GM06990 (cell line): ENCODE measurements around the gene POFUT1.

ENCODE experiments used
- DNase-seq: peaks from one replicate; pipeline ENCODE4 v3.0.0-alpha.2; 2011; ENCODE audit not compliant: insufficient read length; ENCODE audit errors: extremely low read depth
- H3K27me3 ChIP-seq: replicated peaks from 2 replicates; pipeline ENCODE4 v1.6.0; 2011; ENCODE audit warnings: low read length; ENCODE audit not compliant: control insufficient read depth, insufficient read depth
- H3K36me3 ChIP-seq: 2 replicates; pipeline ENCODE4 v1.5.1; 2011; ENCODE audit warnings: low read length; ENCODE audit not compliant: control insufficient read depth, insufficient read depth
- H3K4me3 ChIP-seq: replicated peaks from 2 replicates; pipeline ENCODE4 v1.5.1; 2011; ENCODE audit warnings: low read depth, mild to moderate bottlenecking, control low read depth, low read length
- CTCF ChIP-seq: IDR thresholded peaks from 2 replicates; pipeline ENCODE4 v1.5.1; 2011; ENCODE audit warnings: low read length, control low read depth, mild to moderate bottlenecking, inconsistent platforms; ENCODE audit not compliant: insufficient read depth, poor library complexity, severe bottlenecking

Gene POFUT1

GRCh38 chr20:32215729-32216128 lies 8.0 kb downstream of the POFUT1 start:
- TF ChIP-seq CTCF: no peak
- Histone ChIP-seq H3K36me3 (peaks cover 29% of the 10 kb centered on the region), H3K4me3 (no peak overlapping the region), H3K27me3 (no peaks in the 10 kb centered on the region)
- DNase-seq: no peak

- TF ChIP-seq CTCF: no peak
- Histone ChIP-seq H3K4me3 (no peak overlapping the region), H3K36me3 (peaks cover 28% of the 10 kb centered on the region), H3K27me3 (no peaks in the 10 kb centered on the region)
- no peak for DNase-seq
Measured at GRCh38 chr20:32216179-32217142, 8.8 kb downstream of the POFUT1 start.

- Histone ChIP-seq H3K4me3 (no peak overlapping the region), H3K36me3 (peaks cover 30% of the 10 kb centered on the region), H3K27me3 (no peaks in the 10 kb centered on the region)
- no peak for DNase-seq
- TF ChIP-seq CTCF: no peak
Measured at GRCh38 chr20:32218156-32218900, 10.6 kb downstream of the POFUT1 start.

- no peak for TF ChIP-seq CTCF
- DNase-seq: no peak
- Histone ChIP-seq H3K36me3 (peaks cover 23% of the 10 kb centered on the region), H3K27me3 (no peaks in the 10 kb centered on the region), H3K4me3 (no peak overlapping the region)
Measured at GRCh38 chr20:32224463-32224862, 16.8 kb downstream of the POFUT1 start.

- TF ChIP-seq CTCF: no peak
- DNase-seq: no peak
- no peak overlapping the region for H3K4me3 ChIP-seq
- H3K36me3 ChIP-seq: peaks cover 24% of the 10 kb centered on the region
- H3K27me3 ChIP-seq: no peaks in the 10 kb centered on the region
Measured at GRCh38 chr20:32226391-32226790, 18.7 kb downstream of the POFUT1 start.
